Liver (tissue), 9 donors: ENCODE data around the gene CDH6. TPM values are rescaled to one million over a fixed set of nuclear protein-coding genes. Genes with fewer than 3 reads are reported as not detected.

Source experiments
- DNase-seq: peaks from one replicate; pipeline ENCODE4 v3.0.0-alpha.2; 2017; ENCODE audit warnings: low spot score
- H3K27ac ChIP-seq, 2 donors: one replicate each; pipeline ENCODE4 v1.7.0; 2013; ENCODE audit warnings: inconsistent platforms in 2 of 2, low read length in 2 of 2, control low read depth in 1 of 2, low read depth in 1 of 2, mild to moderate bottlenecking in 1 of 2
- H3K27me3 ChIP-seq, 4 donors: one replicate each; pipeline versions ENCODE4 v1.6.1 to v1.7.0; 2013; ENCODE audit warnings: low read length in 3 of 4, inconsistent platforms in 1 of 4, mild to moderate bottlenecking in 1 of 4, moderate library complexity in 1 of 4; ENCODE audit not compliant: control insufficient read depth in 4 of 4, insufficient read depth in 4 of 4
- H3K36me3 ChIP-seq, 4 donors: one replicate each; pipeline versions ENCODE4 v1.6.1 to v1.7.0; 2013; ENCODE audit warnings: low read length in 3 of 4, mild to moderate bottlenecking in 3 of 4, low read depth in 1 of 4, moderate library complexity in 1 of 4; ENCODE audit not compliant: control insufficient read depth in 4 of 4, insufficient read depth in 3 of 4
- H3K4me1 ChIP-seq, 4 donors: one replicate each; pipeline versions ENCODE4 v1.6.1 to v1.7.0; 2013; ENCODE audit warnings: low read length in 3 of 4, mild to moderate bottlenecking in 3 of 4, moderate library complexity in 1 of 4; ENCODE audit not compliant: control insufficient read depth in 4 of 4, insufficient read depth in 4 of 4
- H3K4me3 ChIP-seq, 3 donors: one replicate each; pipeline versions ENCODE4 v1.6.1 to v1.7.0; 2013; ENCODE audit warnings: low read length in 3 of 3, control low read depth in 1 of 3, low read depth in 1 of 3, mild to moderate bottlenecking in 1 of 3
- H3K9ac ChIP-seq, 2 donors: one replicate each; pipeline ENCODE4 v1.7.0; 2013; ENCODE audit warnings: low read length in 2 of 2, mild to moderate bottlenecking in 2 of 2, moderate library complexity in 2 of 2, control low read depth in 1 of 2, low read depth in 1 of 2
- H3K9me3 ChIP-seq, 4 donors: one replicate each; pipeline versions ENCODE4 v1.6.1 to v1.7.0; 2013; ENCODE audit warnings: low read length in 3 of 4; ENCODE audit not compliant: control insufficient read depth in 4 of 4
- ATF3 ChIP-seq: IDR thresholded peaks from 2 replicates; pipeline ENCODE4 v1.6.1; 2016; ENCODE audit warnings: antibody characterized with exemption
- CTCF ChIP-seq: fragments of 150-350 bp; IDR thresholded peaks from 2 replicates; pipeline ENCODE4 v1.5.1; 2017; ENCODE audit warnings: improper control_type of control experiment, low read depth, low read length; ENCODE audit not compliant: missing input control
- EGR1 ChIP-seq, 2 donors: IDR thresholded peaks; 2 replicates each; pipeline ENCODE4 v1.6.1; 2016 to 2018; ENCODE audit warnings: antibody characterized with exemption in 2 of 2, low read depth in 2 of 2
- FOXA1 ChIP-seq: IDR thresholded peaks from 2 replicates; pipeline ENCODE4 v1.6.1; 2016; ENCODE audit warnings: antibody characterized with exemption
- FOXA2 ChIP-seq: IDR thresholded peaks from 2 replicates; pipeline ENCODE4 v1.6.1; 2016; ENCODE audit warnings: antibody characterized with exemption
- GABPA ChIP-seq, 2 donors: IDR thresholded peaks in 1 of 2; conservative IDR thresholded peaks in 1 of 2; 2 replicates each; pipeline ENCODE4 v1.6.1; 2016; ENCODE audit warnings: antibody characterized with exemption in 2 of 2, mild to moderate bottlenecking in 1 of 2, moderate library complexity in 1 of 2
- HNF4G ChIP-seq: IDR thresholded peaks from 2 replicates; pipeline ENCODE4 v1.6.1; 2016; ENCODE audit warnings: antibody characterized with exemption
- MAX ChIP-seq: IDR thresholded peaks from 2 replicates; pipeline ENCODE4 v1.6.1; 2016; ENCODE audit warnings: antibody characterized with exemption
- RAD21 ChIP-seq, 2 donors: IDR thresholded peaks; 2 replicates each; pipeline ENCODE4 v1.6.1; 2016; ENCODE audit warnings: antibody characterized with exemption in 2 of 2, mild to moderate bottlenecking in 2 of 2
- REST ChIP-seq: IDR thresholded peaks from 2 replicates; pipeline ENCODE4 v1.6.1; 2016; ENCODE audit warnings: antibody characterized with exemption, mild to moderate bottlenecking
- RXRA ChIP-seq, 2 donors: IDR thresholded peaks; 2 replicates each; pipeline ENCODE4 v1.6.1; 2017 to 2018; ENCODE audit warnings: antibody characterized with exemption in 2 of 2, mild to moderate bottlenecking in 1 of 2
- SP1 ChIP-seq: IDR thresholded peaks from 2 replicates; pipeline ENCODE4 v1.6.1; 2018; ENCODE audit warnings: antibody characterized with exemption, mild to moderate bottlenecking
- YY1 ChIP-seq: IDR thresholded peaks from 2 replicates; pipeline ENCODE4 v1.6.1; 2016; ENCODE audit warnings: antibody characterized with exemption, mild to moderate bottlenecking
- WGBS: extraction: QIAGEN DNeasy Blood & Tissue Kit; methylation state at CpG from one replicate; pipeline ENCODE4 v1.1.7; 2013; 5-methylcytosine and 5-hydroxymethylcytosine counted together
- polyA plus RNA-seq, 2 donors: library from polyadenylated mRNA; stranded (reverse) in 1 of 2; unstranded in 1 of 2; fragments of 200-250 nt in 1 of 2; fragments of >200 nt in 1 of 2; fragmentation: Nextera tagmentation in 1 of 2; extraction: Ambion mirVana in 1 of 2; gene quantifications; one replicate each; pipeline versions ENCODE4 v1.2.1 to v1.2.3, GENCODE V29; 2013 to 2015
- total RNA-seq, 2 donors: library from RNA; depleted of rRNA; stranded (reverse); fragments of >200 nt; gene quantifications; one replicate each; pipeline ENCODE4 v1.2.3, GENCODE V29; 2014
- donor health status: healthy.
- donor health status: healthy.
- donor health status: healthy.
- donor health status: healthy.
- donor health status: healthy.

The CDH6 gene
- total and polyA plus RNA-seq, 4 donors = 0.18 to 3.7 (median 0.84) TPM

- Histone ChIP-seq H3K27me3 (peaks cover 0 to 5% (median 0%) of the 10 kb centered on the region in 4 donors), H3K4me3 (no peak overlapping the region), H3K4me1 (peaks cover 0 to 3% (median 0%) of the 10 kb centered on the region in 4 donors), H3K9ac (no peak overlapping the region), H3K9me3 (no peaks in the 10 kb centered on the region), H3K27ac (no peak overlapping the region), H3K36me3 (no peaks in the 10 kb centered on the region)
- WGBS = 86% methylated on average over 1 of the region's 1 CpG
- no peak for TF ChIP-seq YY1
- no peak for TF ChIP-seq RXRA (IDR thresholded peaks at IDR 0.05)
- TF ChIP-seq EGR1 (IDR thresholded peaks at IDR 0.05; ENCODE audit: low read depth in 2 of 2) = no peak
- no peak for TF ChIP-seq ATF3
- no peak for TF ChIP-seq SP1
- TF ChIP-seq FOXA2 = no peak
- TF ChIP-seq MAX = no peak
- no peak for TF ChIP-seq GABPA (IDR thresholded peaks at IDR 0.05 in 1 of 2, conservative IDR thresholded peaks at IDR 0.05 in 1 of 2)
- no peak for TF ChIP-seq REST
- no peak for DNase-seq
Observed at GRCh38 chr5:31362529-31362900, 169.0 kb downstream of the CDH6 start.

- Histone ChIP-seq H3K36me3 (no peaks in the 10 kb centered on the region), H3K9me3 (no peaks in the 10 kb centered on the region), H3K9ac (no peak overlapping the region), H3K4me3 (no peak overlapping the region), H3K27me3 (peaks cover 0 to 5% (median 0%) of the 10 kb centered on the region in 4 donors), H3K27ac (no peak overlapping the region), H3K4me1 (peaks cover 0 to 3% (median 0%) of the 10 kb centered on the region in 4 donors)
- no peak for DNase-seq
- TF ChIP-seq GABPA (IDR thresholded peaks at IDR 0.05 in 1 of 2, conservative IDR thresholded peaks at IDR 0.05 in 1 of 2) (no peak), SP1 (no peak), HNF4G (no peak), CTCF (no peak), MAX (no peak), FOXA1 (no peak), RAD21 (IDR thresholded peaks at IDR 0.05) (no peak), EGR1 (IDR thresholded peaks at IDR 0.05; ENCODE audit: low read depth in 2 of 2) (no peak), RXRA (IDR thresholded peaks at IDR 0.05) (no peak)
- WGBS = 64% methylated on average over 3 of the region's 3 CpGs
Observed at GRCh38 chr5:31362931-31363568, 169.6 kb downstream of the CDH6 start.
